Activated CD8-positive, alpha-beta T cell treated with anti-CD3 and anti-CD28 coated beads for 36 hours (primary cell): Measurements from ENCODE around the gene TSN. TPM values are rescaled to one million over a fixed set of nuclear protein-coding genes. Genes with fewer than 3 reads are reported as not detected.
A peak's percentile ranks its signal among the peaks of the same experiment; 100 is the strongest.

ENCODE experiments used
- ATAC-seq: fragments of 200-7000 bp; cut with Tn5 transposase; one replicate; pipeline ENCODE4 v1.10.0; 2021; ENCODE audit warnings: mild to moderate bottlenecking, moderate library complexity
- CTCF ChIA-PET: fragments of 350-600 bp; sonication (Branson Sonifier 250); formaldehyde crosslinking; loops from one replicate; lab custom pipeline; 2021; ENCODE audit warnings: antibody characterized with exemption; lab: Charles Lee
- POLR2A ChIA-PET: fragments of 350-600 bp; sonication (Branson Sonifier 250); formaldehyde crosslinking; loops from one replicate; lab custom pipeline; 2021; ENCODE audit warnings: antibody characterized with exemption; lab: Charles Lee
- DNase-seq: peaks from one replicate; pipeline ENCODE4 v3.0.0-alpha.2; 2020
- H3K27ac Mint-ChIP-seq: one replicate; pipeline ENCODE4 v1.8.0; 2021; ENCODE audit warnings: mild to moderate bottlenecking, mixed read lengths
- H3K27me3 Mint-ChIP-seq: one replicate; pipeline ENCODE4 v1.8.0; 2021; ENCODE audit warnings: mixed read lengths
- H3K36me3 Mint-ChIP-seq: one replicate; pipeline ENCODE4 v1.8.0; 2021; ENCODE audit warnings: low read depth, mixed read lengths
- H3K4me1 Mint-ChIP-seq: one replicate; pipeline ENCODE4 v1.8.0; 2021; ENCODE audit warnings: low read depth, mixed read lengths
- H3K4me3 Mint-ChIP-seq: one replicate; pipeline ENCODE4 v1.8.0; 2021; ENCODE audit warnings: mild to moderate bottlenecking, moderate library complexity, mixed read lengths
- H3K9me3 Mint-ChIP-seq: one replicate; pipeline ENCODE4 v1.8.0; 2021; ENCODE audit warnings: mixed read lengths
- CTCF ChIP-seq: fragments of 200-600 bp; IDR thresholded peaks from one replicate; pipeline ENCODE4 v1.8.0; 2022; ENCODE audit warnings: antibody characterized with exemption, mild to moderate bottlenecking
- intact Hi-C: fragments of 100-400 bp; cut with micrococcal nuclease; formaldehyde crosslinking; loops from one replicate; pipeline ENCODE4 v1.10.0; 2022
- total RNA-seq, 2 experiments: library from RNA; stranded (reverse); gene quantifications; one replicate each; pipeline ENCODE4 v1.2.3, GENCODE V29; 2021

TSN gene
- total RNA-seq, 2 experiments from 2014 or later: 55.9 to 58.1 TPM

- H3K4me1 Mint-ChIP-seq: peaks cover 41% of the 10 kb centered on the region
- no peak for TF ChIP-seq CTCF
- peak within 1 kb of the TSS; percentile 89 for H3K4me3 Mint-ChIP-seq
- intact Hi-C loops: loop anchor here (2.0 kb wide), 1 partner anchor 18 kb away; the partner anchor contains the start of gene TSN
- H3K9me3 Mint-ChIP-seq: no peaks in the 10 kb centered on the region
- DNase-seq (peak; percentile 100), ATAC-seq (peak; percentile 93)
- no peaks in the 10 kb centered on the region for H3K27me3 Mint-ChIP-seq
- POLR2A ChIA-PET: interaction anchor here (0.6 to 3.6 kb wide), 12 partner anchors 10 to 213 kb away, joined by 3 to 36 read pairs (median 4); partner anchors contain the start of genes CLASP1, RNU4ATAC and TSN
- peak within 1 kb of the TSS; percentile 97 for H3K27ac Mint-ChIP-seq
- CTCF ChIA-PET: interaction anchor here (0.9 to 1.6 kb wide), 5 partner anchors 13 to 337 kb away, joined by 3 read pairs; partner anchors contain the start of gene TSN
- peaks cover 34% of the 10 kb centered on the region for H3K36me3 Mint-ChIP-seq
Measured at GRCh38 chr2:121736462-121737336, 18.8 kb upstream of the TSN start, which contains the start of gene NIFK. Gene NIFK (minus strand): TSS chr2:121736875. CDS start chr2:121736850, 25 bp downstream.

- DNase-seq: no peak
- no peak for TF ChIP-seq CTCF
- Mint-ChIP-seq H3K4me3 (no peak overlapping the region), H3K4me1 (peaks cover 23% of the 10 kb centered on the region), H3K27me3 (no peaks in the 10 kb centered on the region), H3K36me3 (peaks cover 5% of the 10 kb centered on the region), H3K9me3 (no peaks in the 10 kb centered on the region), H3K27ac (no peak overlapping the region)
- CTCF ChIA-PET: no interaction called here
- POLR2A ChIA-PET: no interaction called here
- no peak for ATAC-seq
- intact Hi-C loops: no loop called here
Measured at GRCh38 chr2:121740973-121741372, 14.5 kb upstream of the TSN start.

- no peak overlapping the region for H3K27ac Mint-ChIP-seq
- peaks cover 28% of the 10 kb centered on the region for H3K4me1 Mint-ChIP-seq
- TF ChIP-seq CTCF: no peak
- no peak overlapping the region for H3K4me3 Mint-ChIP-seq
- H3K9me3 Mint-ChIP-seq: no peaks in the 10 kb centered on the region
- POLR2A ChIA-PET: no interaction called here
- H3K36me3 Mint-ChIP-seq: peaks cover 2% of the 10 kb centered on the region
- no peak for DNase-seq
- CTCF ChIA-PET: no interaction called here
- intact Hi-C loops: no loop called here
- H3K27me3 Mint-ChIP-seq: no peaks in the 10 kb centered on the region
- no peak for ATAC-seq
Measured at GRCh38 chr2:121741450-121741849, 14.0 kb upstream of the TSN start.

- ChIA-PET POLR2A (no interaction called here), CTCF (no interaction called here)
- no peaks in the 10 kb centered on the region for H3K9me3 Mint-ChIP-seq
- peak; percentile 70 for DNase-seq
- H3K36me3 Mint-ChIP-seq: no peaks in the 10 kb centered on the region
- H3K27me3 Mint-ChIP-seq: no peaks in the 10 kb centered on the region
- H3K27ac Mint-ChIP-seq: peak overlapping the region; percentile 63
- TF ChIP-seq CTCF: no peak
- peaks cover 13% of the 10 kb centered on the region for H3K4me1 Mint-ChIP-seq
- H3K4me3 Mint-ChIP-seq: no peak overlapping the region
- intact Hi-C loops: no loop called here
- ATAC-seq: peak; percentile 93
Measured at GRCh38 chr2:121746071-121746578, 9.3 kb upstream of the TSN start.

GRCh38 chr2:121748202-121748601 is 7.2 kb upstream of the TSN start:
- no peaks in the 10 kb centered on the region for H3K27me3 Mint-ChIP-seq
- no peak for ATAC-seq
- DNase-seq: peak; percentile 55
- no peak overlapping the region for H3K4me3 Mint-ChIP-seq
- intact Hi-C loops: no loop called here
- H3K4me1 Mint-ChIP-seq: peaks cover 13% of the 10 kb centered on the region
- no peak for TF ChIP-seq CTCF
- H3K27ac Mint-ChIP-seq: no peak overlapping the region
- no peaks in the 10 kb centered on the region for H3K36me3 Mint-ChIP-seq
- POLR2A ChIA-PET: interaction anchor here (0.8 to 1.5 kb wide), 2 partner anchors 11 to 13 kb away, joined by 4 to 5 read pairs; no protein-coding TSS in a partner anchor
- CTCF ChIA-PET: interaction anchor here (1.6 kb wide), 1 partner anchor 13 kb away, joined by 3 read pairs; no protein-coding TSS in a partner anchor
- no peaks in the 10 kb centered on the region for H3K9me3 Mint-ChIP-seq
